SU-DHL-6 (cell line): ENCODE results near the gene CDK5RAP2.

Source experiments
- H2AFZ ChIP-seq: fragments of 200-600 bp; sonication (generic); 2 replicates; pipeline ENCODE4 v1.6.1; 2014; ENCODE audit warnings: low read depth, mild to moderate bottlenecking, moderate library complexity, mixed read lengths, antibody characterized with exemption, low read length; ENCODE audit not compliant: severe bottlenecking
- H3F3A ChIP-seq: fragments of 200-600 bp; shearing (Covaris generic); 2 replicates; pipeline ENCODE4 v1.6.0; 2016; ENCODE audit warnings: antibody characterized with exemption, mild to moderate bottlenecking; ENCODE audit not compliant: insufficient read depth
- H3K27ac ChIP-seq: fragments of 200-600 bp; sonication (generic); 2 replicates; pipeline ENCODE4 v1.5.1; 2016; ENCODE audit warnings: low read depth, mild to moderate bottlenecking, low read length, moderate library complexity, mixed read lengths
- H3K27me3 ChIP-seq: fragments of 200-600 bp; sonication (generic), shearing (Covaris generic); 2 replicates; pipeline ENCODE4 v1.6.0; 2014; ENCODE audit warnings: mild to moderate bottlenecking, low read length
- H3K36me3 ChIP-seq: fragments of 200-600 bp; sonication (generic); 2 replicates; pipeline ENCODE4 v1.6.1; 2014; ENCODE audit warnings: mild to moderate bottlenecking, low read length, mixed read lengths
- H3K4me2 ChIP-seq: fragments of 300-600, 200-600 bp; shearing (Covaris generic), sonication (generic); 2 replicates; pipeline ENCODE4 v1.6.0; 2014; ENCODE audit warnings: low read length, low read depth, mild to moderate bottlenecking; ENCODE audit not compliant: poor library complexity, severe bottlenecking
- H3K4me3 ChIP-seq: fragments of 200-600 bp; sonication (generic); 2 replicates; pipeline ENCODE4 v1.5.1; 2014; ENCODE audit warnings: antibody characterized with exemption, low read length, mild to moderate bottlenecking, mixed read lengths; ENCODE audit not compliant: insufficient read depth, poor library complexity, severe bottlenecking
- H3K79me2 ChIP-seq: fragments of 200-600 bp; sonication (generic); 2 replicates; pipeline ENCODE4 v1.6.1; 2014; ENCODE audit warnings: mild to moderate bottlenecking, low read length, moderate library complexity; ENCODE audit not compliant: insufficient read depth
- H3K9ac ChIP-seq: fragments of 200-600 bp; sonication (generic); 2 replicates; pipeline ENCODE4 v1.7.0; 2014; ENCODE audit warnings: mild to moderate bottlenecking, low read length
- H3K9me2 ChIP-seq: fragments of 200-600 bp; sonication (generic); replicated peaks from 2 replicates; pipeline ENCODE4 v1.6.1; 2014; ENCODE audit warnings: low read length; ENCODE audit not compliant: insufficient read depth
- H3K9me3 ChIP-seq: fragments of 200-600 bp; sonication (generic); 2 replicates; pipeline ENCODE4 v1.6.1; 2014; ENCODE audit warnings: low read length, mixed read lengths; ENCODE audit not compliant: insufficient read depth
- H4K20me1 ChIP-seq: fragments of 200-600 bp; sonication (generic); 2 replicates; pipeline ENCODE4 v1.6.1; 2014; ENCODE audit warnings: low read depth, mild to moderate bottlenecking, antibody characterized with exemption, low read length, moderate library complexity, mixed read lengths
- CTCF ChIP-seq: fragments of 200-600 bp; sonication (generic); IDR thresholded peaks from one replicate; pipeline ENCODE4 v1.5.1; 2017; ENCODE audit warnings: antibody characterized with exemption, mild to moderate bottlenecking, low read length, moderate library complexity; ENCODE audit not compliant: insufficient read depth, poor library complexity, severe bottlenecking
- EZH2phosphoT487 ChIP-seq: fragments of 200-600 bp; sonication (generic), shearing (Covaris generic); conservative IDR thresholded peaks from 2 replicates; pipeline ENCODE4 v1.6.1; 2018; ENCODE audit warnings: mild to moderate bottlenecking, antibody characterized with exemption, low read length, moderate library complexity, mixed read lengths

CDK5RAP2 gene

GRCh38 chr9:120405860-120406259 lies 174.1 kb downstream of the CDK5RAP2 start:
- no peaks in the 10 kb centered on the region for H3K9me3 ChIP-seq
- TF ChIP-seq EZH2phosphoT487 (no peak), CTCF (no peak)

GRCh38 chr9:120405134-120405533 lies 174.8 kb downstream of the CDK5RAP2 start:
- H3K36me3 ChIP-seq = peaks cover 5% of the 10 kb centered on the region; the same call in 1 of the 2 replicates
- no peaks in the 10 kb centered on the region for H3F3A ChIP-seq
- no peak overlapping the region for H3K4me2 ChIP-seq
- H2AFZ ChIP-seq = no peak overlapping the region
- TF ChIP-seq CTCF (no peak), EZH2phosphoT487 (no peak)
- no peak overlapping the region for H3K27ac ChIP-seq
- no peaks in the 10 kb centered on the region for H3K79me2 ChIP-seq
- H3K9me3 ChIP-seq = no peaks in the 10 kb centered on the region
- no peaks in the 10 kb centered on the region for H4K20me1 ChIP-seq
- H3K4me3 ChIP-seq = no peak overlapping the region
- no peaks in the 10 kb centered on the region for H3K9me2 ChIP-seq
- H3K9ac ChIP-seq = no peak overlapping the region
- H3K27me3 ChIP-seq = no peaks in the 10 kb centered on the region

More at GRCh38 chr9:120405860-120406259, 174.1 kb downstream of the CDK5RAP2 start:
- Histone ChIP-seq H3K36me3 (peaks cover 5% of the 10 kb centered on the region; the same call in 1 of the 2 replicates), H3K9me2 (no peaks in the 10 kb centered on the region), H3K9ac (no peak overlapping the region), H3K27ac (no peak overlapping the region), H3K79me2 (no peaks in the 10 kb centered on the region), H2AFZ (no peak overlapping the region), H3K27me3 (no peaks in the 10 kb centered on the region), H4K20me1 (no peaks in the 10 kb centered on the region), H3K4me2 (no peak overlapping the region), H3K4me3 (no peak overlapping the region), H3F3A (no peaks in the 10 kb centered on the region)

GRCh38 chr9:120403543-120403856 lies 176.5 kb downstream of the CDK5RAP2 start:
- H3K27ac ChIP-seq = no peak overlapping the region
- TF ChIP-seq EZH2phosphoT487 (no peak), CTCF (no peak)
- H3K4me2 ChIP-seq = no peak overlapping the region

More at GRCh38 chr9:120403543-120403856, 176.5 kb downstream of the CDK5RAP2 start:
- no peaks in the 10 kb centered on the region for H3K79me2 ChIP-seq
- no peaks in the 10 kb centered on the region for H4K20me1 ChIP-seq
- no peak overlapping the region for H2AFZ ChIP-seq
- H3K9me3 ChIP-seq = no peaks in the 10 kb centered on the region
- H3F3A ChIP-seq = no peaks in the 10 kb centered on the region
- peaks cover 9% of the 10 kb centered on the region; the same call in 1 of the 2 replicates for H3K36me3 ChIP-seq
- H3K9ac ChIP-seq = no peak overlapping the region
- H3K27me3 ChIP-seq = no peaks in the 10 kb centered on the region
- H3K4me3 ChIP-seq = no peak overlapping the region
- no peaks in the 10 kb centered on the region for H3K9me2 ChIP-seq
